GM12878 (cell line): ENCODE data around the gene IREB2. TPM values are rescaled to one million over a fixed set of nuclear protein-coding genes. Genes with fewer than 3 reads are reported as not detected.

ENCODE experiments used
- ATAC-seq: fragments of 200-7000 bp; cut with Tn5 transposase; 3 replicates; pipeline ENCODE4 v1.9.1; 2020; ENCODE audit warnings: mild to moderate bottlenecking, moderate library complexity
- BruUV-seq: library from RNA; stranded (reverse); fragments of 400-500 nt; replicated peaks from 2 replicates; lab custom pipeline; 2021; lab: Mats Ljungman, UMichigan
- CTCF ChIA-PET: fragments of 300-600 bp; sonication (Branson Sonifier 250); formaldehyde crosslinking; extraction: SDS; loops from one replicate; lab custom pipeline; 2021; ENCODE audit warnings: inconsistent platforms; lab: Yijun Ruan, JAX
- POLR2A ChIA-PET: fragments of 350-600 bp; formaldehyde crosslinking; extraction: SDS; loops from one replicate; lab custom pipeline; 2021; ENCODE audit warnings: inconsistent platforms; lab: Charles Lee
- RAD21 ChIA-PET: fragments of 300-600 bp; sonication (Branson Sonifier 250); formaldehyde crosslinking; loops from one replicate; lab custom pipeline; 2023; ENCODE audit warnings: antibody characterized with exemption; ENCODE audit not compliant: unreplicated experiment; lab: Charles Lee
- SMC1A ChIA-PET: fragments of 300-600 bp; sonication (Branson Sonifier 250); formaldehyde crosslinking; loops from one replicate; lab custom pipeline; 2023; ENCODE audit not compliant: unreplicated experiment, uncharacterized antibody; lab: Charles Lee
- DNase-seq: peaks from one replicate; pipeline ENCODE4 v3.0.0-alpha.2; 2011; ENCODE audit warnings: low read depth, low spot score
- FAIRE-seq: peaks from 3 replicates; lab custom pipeline; 2011; peaks lifted over from hg19 to GRCh38; lab: Jason Lieb, UNC
- H2AFZ ChIP-seq: 2 replicates; pipeline ENCODE4 v1.6.0; 2011; ENCODE audit warnings: low read depth, low read length, control low read depth; ENCODE audit not compliant: control insufficient read depth
- H3K27ac ChIP-seq: 2 replicates; pipeline ENCODE4 v1.5.1; 2011; ENCODE audit warnings: control low read depth; ENCODE audit not compliant: control insufficient read depth, insufficient read depth
- H3K27me3 ChIP-seq, 2 experiments: replicated peaks in 1 of 2; 2 replicates each; pipeline versions ENCODE4 v1.6.0 to v1.6.1; 2011; ENCODE audit warnings: low read length in 1 of 2; ENCODE audit not compliant: control insufficient read depth in 2 of 2, insufficient read depth in 2 of 2
- H3K36me3 ChIP-seq, 2 experiments: 2 replicates each; pipeline ENCODE4 v1.5.1; 2011; ENCODE audit warnings: low read length in 1 of 2; ENCODE audit not compliant: control insufficient read depth in 2 of 2, insufficient read depth in 2 of 2
- H3K4me1 ChIP-seq: 2 replicates; pipeline ENCODE4 v1.6.1; 2011; ENCODE audit warnings: mild to moderate bottlenecking, low read length, moderate library complexity, mixed read lengths; ENCODE audit not compliant: control insufficient read depth, insufficient read depth
- H3K4me2 ChIP-seq: 2 replicates; pipeline ENCODE4 v1.6.0; 2011; ENCODE audit warnings: control low read depth; ENCODE audit not compliant: control insufficient read depth, insufficient read depth
- H3K4me3 ChIP-seq: fragments of 200-600 bp; sonication (generic); 2 replicates; pipeline ENCODE4 v1.5.1; 2016
- H3K79me2 ChIP-seq: 2 replicates; pipeline ENCODE4 v1.6.0; 2011; ENCODE audit warnings: low read length; ENCODE audit not compliant: control insufficient read depth, insufficient read depth
- H3K9ac ChIP-seq: 2 replicates; pipeline ENCODE4 v1.8.0; 2011; ENCODE audit warnings: low read length, control low read depth, mixed read lengths; ENCODE audit not compliant: control insufficient read depth, insufficient read depth
- H3K9me3 ChIP-seq: replicated peaks from 3 replicates; pipeline ENCODE4 v1.5.1; 2011; ENCODE audit warnings: mild to moderate bottlenecking, low read length; ENCODE audit not compliant: control insufficient read depth, insufficient read depth
- H4K20me1 ChIP-seq: 2 replicates; pipeline ENCODE4 v1.6.0; 2011; ENCODE audit not compliant: control insufficient read depth, insufficient read depth
- CBFB ChIP-seq: IDR thresholded peaks from 2 replicates; pipeline ENCODE4 v1.6.1; 2016; ENCODE audit warnings: antibody characterized with exemption, low read depth
- CHD2 ChIP-seq: IDR thresholded peaks from 2 replicates; pipeline ENCODE4 v1.6.1; 2011; ENCODE audit warnings: low read depth, low read length, improper control_type of control experiment, borderline replicate concordance
- DPF2 ChIP-seq: fragments of 450-650 bp; IDR thresholded peaks from 2 replicates; pipeline ENCODE4 v1.6.1; 2017; ENCODE audit warnings: mild to moderate bottlenecking
- MTA2 ChIP-seq: fragments of 450-650 bp; IDR thresholded peaks from 2 replicates; pipeline ENCODE4 v1.6.1; 2016; ENCODE audit warnings: low read depth, mild to moderate bottlenecking, moderate library complexity
- POLR2AphosphoS5 ChIP-seq: IDR thresholded peaks from 2 replicates; pipeline ENCODE4 v1.6.1; 2011; ENCODE audit warnings: mild to moderate bottlenecking, low read length, inconsistent platforms
- RAD51 ChIP-seq: fragments of 450-650 bp; IDR thresholded peaks from 2 replicates; pipeline ENCODE4 v1.6.1; 2016; ENCODE audit warnings: moderate library complexity, mild to moderate bottlenecking, inconsistent platforms
- SREBF1 ChIP-seq: IDR thresholded peaks from 2 replicates; pipeline ENCODE4 v1.6.1; 2012; ENCODE audit warnings: mild to moderate bottlenecking, low read length
- TCF3 ChIP-seq: IDR thresholded peaks from 2 replicates; pipeline ENCODE4 v1.6.1; 2012; ENCODE audit warnings: low read depth, mild to moderate bottlenecking, low read length, borderline replicate concordance; ENCODE audit not compliant: insufficient read depth
- WGBS: methylation state at CpG from one replicate; pipeline ENCODE4 v1.1.6; 2016; ENCODE audit warnings: low lambda C conversion rate; ENCODE audit not compliant: insufficient replicate concordance, insufficient coverage; ENCODE audit errors: missing lambda C conversion rate; 5-methylcytosine and 5-hydroxymethylcytosine counted together
- in situ Hi-C: fragments of 300-500 bp; cut with MboI; formaldehyde crosslinking; loops from 9 replicates; pipeline ENCODE4 v1.14.3; 2018; ENCODE audit warnings: mixed read lengths
- intact Hi-C: fragments of 100-400 bp; cut with micrococcal nuclease; formaldehyde crosslinking; loops from one replicate; pipeline ENCODE4 v1.14.2; 2022; ENCODE audit not compliant: unreplicated experiment
- polyA plus RNA-seq, 11 experiments: library from polyadenylated mRNA; depleted of rRNA in 4 of 11; unstranded in 6 of 11; stranded (reverse) in 5 of 11; fragments of >200 nt; fragmentation: Nextera tagmentation in 4 of 11; fragmentation: Illumina TruSeq in 1 of 11; extraction: Ambion mirVana in 4 of 11; extraction: Trizol in 1 of 11; gene quantifications; 1 replicate in 1 of 11; 2 replicates in 10 of 11; pipeline versions ENCODE4 v1.2.1 to v1.2.3, GENCODE V29; 2011 to 2016; ENCODE audit warnings: inconsistent platforms in 2 of 11, missing spikeins in 2 of 11, low read depth in 1 of 11
- total RNA-seq, 4 experiments: library from RNA; depleted of rRNA in 3 of 4; stranded (reverse); fragments of >200 nt in 3 of 4; fragmentation: Illumina TruSeq in 1 of 4; extraction: Trizol in 1 of 4; gene quantifications; 2 replicates each; pipeline versions ENCODE4 v1.2.1 to v1.2.3, GENCODE V29; 2013 to 2021
- TF ChIP-seq, protein P1 (sequence below): fragments of 450-650 bp; formaldehyde crosslinking; IDR thresholded peaks from 2 replicates; pipeline ENCODE4 v1.5.0; 2022; ENCODE audit warnings: mild to moderate bottlenecking, missing genetic modification characterization
- TF ChIP-seq, protein P2 (sequence below): IDR thresholded peaks from 2 replicates; pipeline ENCODE4 v1.6.1; 2011; ENCODE audit warnings: low read depth, low read length, improper control_type of control experiment, borderline replicate concordance
- TF ChIP-seq, protein P3 (sequence below): IDR thresholded peaks from 2 replicates; pipeline ENCODE4 v1.6.1; 2011; ENCODE audit warnings: borderline replicate concordance, low read depth, mild to moderate bottlenecking, moderate library complexity, low read length; ENCODE audit not compliant: insufficient read depth, poor library complexity, severe bottlenecking

The IREB2 gene
- total and polyA plus RNA-seq, 10 of the 15 experiments (the other 5 are each of a cell fraction or from before 2014, with no cell fraction given): 13.0 to 52.4 (median 24.4) TPM

DNA sequence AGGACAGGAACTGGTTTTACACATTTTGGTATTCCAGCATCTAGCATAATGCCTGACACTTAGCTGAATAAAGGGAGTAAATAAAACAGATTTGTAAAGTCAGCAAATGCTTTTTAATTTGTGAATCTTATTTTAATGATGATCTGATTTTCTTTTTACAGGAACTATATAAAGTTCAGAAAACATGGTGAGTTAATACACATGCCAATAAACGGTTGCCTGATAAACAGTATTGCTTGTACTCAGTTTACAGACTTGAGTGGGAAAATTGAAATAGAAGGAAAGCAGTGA, 103.7 kb downstream of the IREB2 start:
- in situ Hi-C loops: no loop called here
- peak overlapping the region; percentile 83 for H3K4me2 ChIP-seq
- intact Hi-C loops: no loop called here
- peaks cover 2 to 19% of the 10 kb centered on the region in 2 experiments for H3K36me3 ChIP-seq
- ChIA-PET SMC1A (interaction anchor here (1.2 to 6.1 kb wide), 5 partner anchors 11 to 100 kb away, joined by 3 to 47 read pairs (median 11); partner anchors contain the start of gene CHRNA5), RAD21 (interaction anchor here (2.6 to 2.7 kb wide), 2 partner anchors 23 to 26 kb away, joined by 11 to 18 read pairs; partner anchors contain the start of gene CHRNA5), POLR2A (interaction anchor here (1.1 to 1.9 kb wide), 3 partner anchors 8 to 24 kb away, joined by 4 to 5 read pairs (median 5); partner anchors contain the start of gene CHRNA5), CTCF (interaction anchor here (1.3 to 2.2 kb wide), 2 partner anchors 11 to 23 kb away, joined by 3 to 9 read pairs; partner anchors contain the start of gene CHRNA5)
- no peak for TF ChIP-seq RAD51
- no peak for TF ChIP-seq SREBF1
- no peak for TF ChIP-seq POLR2AphosphoS5
- no peak for TF ChIP-seq TCF3
- no peaks in the 10 kb centered on the region for H3K27me3 ChIP-seq
- FAIRE-seq: no peak
- no peaks in the 10 kb centered on the region for H3K9me3 ChIP-seq
- DNase-seq: no peak
- BruUV-seq: no TSS peak
- H3K4me1 ChIP-seq: peaks cover 3% of the 10 kb centered on the region; the same call in 1 of the 2 replicates
- H3K4me3 ChIP-seq: peak overlapping the region; percentile 71
- peak overlapping the region; percentile 97; the same call in 1 of the 2 replicates for H3K9ac ChIP-seq
- H2AFZ ChIP-seq: no peak overlapping the region
- H4K20me1 ChIP-seq: no peaks in the 10 kb centered on the region
- peaks cover 41% of the 10 kb centered on the region for H3K79me2 ChIP-seq
- 0% methylated on average over 1 of the region's 1 CpG for WGBS
- ATAC-seq: no peak
- peak overlapping the region; percentile 96 for H3K27ac ChIP-seq

DNA sequence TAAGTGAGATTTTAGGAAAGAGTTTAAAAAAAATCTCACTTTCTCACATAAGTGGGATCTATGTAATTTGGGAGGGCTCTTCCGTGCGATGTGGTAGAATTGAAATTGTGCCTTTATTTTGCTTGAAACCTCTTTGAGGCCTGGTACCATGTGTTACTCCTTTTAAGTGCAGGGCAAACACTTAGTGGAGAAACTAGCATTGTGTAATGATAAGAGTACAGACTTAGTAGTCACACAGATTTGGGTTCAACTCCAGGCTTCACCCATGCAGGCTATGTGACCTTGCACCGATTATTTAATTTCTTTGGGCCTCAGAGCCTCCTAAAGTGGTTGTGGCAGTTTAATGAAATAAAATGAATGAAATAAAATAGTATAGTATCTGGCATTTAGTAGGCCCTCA, 104.6 kb downstream of the IREB2 start:
- in situ Hi-C loops: no loop called here
- CTCF ChIA-PET: interaction anchor here (0.7 kb wide), 2 partner anchors 30 to 235 kb away, joined by 3 read pairs; no protein-coding TSS in a partner anchor
- H3K36me3 ChIP-seq: peaks cover 3 to 24% of the 10 kb centered on the region in 2 experiments
- H3K4me3 ChIP-seq: peak overlapping the region; percentile 71; the same call in 1 of the 2 replicates
- FAIRE-seq (no peak), DNase-seq (no peak), ATAC-seq (no peak)
- intact Hi-C loops: no loop called here
- no peak for TF ChIP-seq CHD2
- TF ChIP-seq, protein P1, sequence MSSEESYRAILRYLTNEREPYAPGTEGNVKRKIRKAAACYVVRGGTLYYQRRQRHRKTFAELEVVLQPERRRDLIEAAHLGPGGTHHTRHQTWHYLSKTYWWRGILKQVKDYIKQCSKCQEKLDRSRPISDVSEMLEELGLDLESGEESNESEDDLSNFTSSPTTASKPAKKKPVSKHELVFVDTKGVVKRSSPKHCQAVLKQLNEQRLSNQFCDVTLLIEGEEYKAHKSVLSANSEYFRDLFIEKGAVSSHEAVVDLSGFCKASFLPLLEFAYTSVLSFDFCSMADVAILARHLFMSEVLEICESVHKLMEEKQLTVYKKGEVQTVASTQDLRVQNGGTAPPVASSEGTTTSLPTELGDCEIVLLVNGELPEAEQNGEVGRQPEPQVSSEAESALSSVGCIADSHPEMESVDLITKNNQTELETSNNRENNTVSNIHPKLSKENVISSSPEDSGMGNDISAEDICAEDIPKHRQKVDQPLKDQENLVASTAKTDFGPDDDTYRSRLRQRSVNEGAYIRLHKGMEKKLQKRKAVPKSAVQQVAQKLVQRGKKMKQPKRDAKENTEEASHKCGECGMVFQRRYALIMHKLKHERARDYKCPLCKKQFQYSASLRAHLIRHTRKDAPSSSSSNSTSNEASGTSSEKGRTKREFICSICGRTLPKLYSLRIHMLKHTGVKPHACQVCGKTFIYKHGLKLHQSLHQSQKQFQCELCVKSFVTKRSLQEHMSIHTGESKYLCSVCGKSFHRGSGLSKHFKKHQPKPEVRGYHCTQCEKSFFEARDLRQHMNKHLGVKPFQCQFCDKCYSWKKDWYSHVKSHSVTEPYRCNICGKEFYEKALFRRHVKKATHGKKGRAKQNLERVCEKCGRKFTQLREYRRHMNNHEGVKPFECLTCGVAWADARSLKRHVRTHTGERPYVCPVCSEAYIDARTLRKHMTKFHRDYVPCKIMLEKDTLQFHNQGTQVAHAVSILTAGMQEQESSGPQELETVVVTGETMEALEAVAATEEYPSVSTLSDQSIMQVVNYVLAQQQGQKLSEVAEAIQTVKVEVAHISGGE (CRISPR knock-in tag): no peak
- no peak for TF ChIP-seq CBFB
- TF ChIP-seq, protein P2, sequence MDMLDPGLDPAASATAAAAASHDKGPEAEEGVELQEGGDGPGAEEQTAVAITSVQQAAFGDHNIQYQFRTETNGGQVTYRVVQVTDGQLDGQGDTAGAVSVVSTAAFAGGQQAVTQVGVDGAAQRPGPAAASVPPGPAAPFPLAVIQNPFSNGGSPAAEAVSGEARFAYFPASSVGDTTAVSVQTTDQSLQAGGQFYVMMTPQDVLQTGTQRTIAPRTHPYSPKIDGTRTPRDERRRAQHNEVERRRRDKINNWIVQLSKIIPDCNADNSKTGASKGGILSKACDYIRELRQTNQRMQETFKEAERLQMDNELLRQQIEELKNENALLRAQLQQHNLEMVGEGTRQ: no peak
- TF ChIP-seq, protein P3, sequence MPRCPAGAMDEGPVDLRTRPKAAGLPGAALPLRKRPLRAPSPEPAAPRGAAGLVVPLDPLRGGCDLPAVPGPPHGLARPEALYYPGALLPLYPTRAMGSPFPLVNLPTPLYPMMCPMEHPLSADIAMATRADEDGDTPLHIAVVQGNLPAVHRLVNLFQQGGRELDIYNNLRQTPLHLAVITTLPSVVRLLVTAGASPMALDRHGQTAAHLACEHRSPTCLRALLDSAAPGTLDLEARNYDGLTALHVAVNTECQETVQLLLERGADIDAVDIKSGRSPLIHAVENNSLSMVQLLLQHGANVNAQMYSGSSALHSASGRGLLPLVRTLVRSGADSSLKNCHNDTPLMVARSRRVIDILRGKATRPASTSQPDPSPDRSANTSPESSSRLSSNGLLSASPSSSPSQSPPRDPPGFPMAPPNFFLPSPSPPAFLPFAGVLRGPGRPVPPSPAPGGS: no peak
- no peak for TF ChIP-seq MTA2
- no peak for TF ChIP-seq DPF2
- POLR2A ChIA-PET: interaction anchor here (0.9 to 1.9 kb wide), 3 partner anchors 7 to 23 kb away, joined by 3 to 5 read pairs (median 5); partner anchors contain the start of gene CHRNA5
- 99% methylated on average over 3 of the region's 3 CpGs for WGBS
- H3K9me3 ChIP-seq: no peaks in the 10 kb centered on the region
- SMC1A ChIA-PET: interaction anchor here (1.3 to 6.1 kb wide), 3 partner anchors 11 to 24 kb away, joined by 4 to 47 read pairs (median 19); partner anchors contain the start of gene CHRNA5
- H2AFZ ChIP-seq: no peak overlapping the region
- RAD21 ChIA-PET: interaction anchor here (0.7 kb wide), 1 partner anchor 23 kb away, joined by 3 read pairs; no protein-coding TSS in a partner anchor
- peaks cover 41% of the 10 kb centered on the region for H3K79me2 ChIP-seq
- BruUV-seq: no TSS peak
- no peak overlapping the region for H3K27ac ChIP-seq
- H3K9ac ChIP-seq: no peak overlapping the region
- H3K4me2 ChIP-seq: peak overlapping the region; percentile 58
- H3K27me3 ChIP-seq: no peaks in the 10 kb centered on the region
- peaks cover 3% of the 10 kb centered on the region; the same call in 1 of the 2 replicates for H3K4me1 ChIP-seq
- no peaks in the 10 kb centered on the region for H4K20me1 ChIP-seq
